Colonic mucosa (tissue), 4 donors: Measurements from ENCODE around the gene TRMT1. TPM values are rescaled to one million over a fixed set of nuclear protein-coding genes. Genes with fewer than 3 reads are reported as not detected.

Experiments
- DNase-seq: peaks from one replicate; pipeline ENCODE4 v3.0.0-alpha.2; 2020
- H3K27ac ChIP-seq: fragments of 200-600 bp; one replicate; pipeline ENCODE4 v1.8.0; 2021
- H3K27me3 ChIP-seq: fragments of 200-600 bp; one replicate; pipeline ENCODE4 v1.8.0; 2021
- H3K36me3 ChIP-seq: fragments of 200-600 bp; one replicate; pipeline ENCODE4 v1.8.0; 2021
- H3K4me1 ChIP-seq: fragments of 200-600 bp; one replicate; pipeline ENCODE4 v1.8.0; 2021; ENCODE audit warnings: mild to moderate bottlenecking
- H3K4me3 ChIP-seq: fragments of 200-600 bp; one replicate; pipeline ENCODE4 v1.8.0; 2021
- H3K9ac ChIP-seq, 2 donors: one replicate each; pipeline ENCODE4 v1.7.0; 2013; ENCODE audit warnings: control low read depth in 2 of 2, low read depth in 2 of 2, low read length in 2 of 2
- H3K9me3 ChIP-seq: fragments of 200-600 bp; one replicate; pipeline ENCODE4 v1.8.0; 2021
- CTCF ChIP-seq: fragments of 200-600 bp; IDR thresholded peaks from one replicate; pipeline ENCODE4 v1.8.0; 2022; ENCODE audit warnings: antibody characterized with exemption, mild to moderate bottlenecking
- intact Hi-C: fragments of 100-400 bp; cut with DNase I; formaldehyde crosslinking; loops from one replicate; pipeline ENCODE4 v1.14.1; 2022
- total RNA-seq, 2 donors: library from RNA; stranded (reverse); fragmentation: NEBNext Ultra II Directional in 1 of 2; extraction: Animal tissue kit (Norgen Biotek cat#: 25700) in 1 of 2; gene quantifications; one replicate each; pipeline ENCODE4 v1.2.1, GENCODE V29; 2021
- donor health status: healthy.
- donor health status: DM: no; HTN: no; CAD: no.
- donor health status: DM: no; HTN: no; CAD: no.

Gene TRMT1
- total RNA-seq, 2 donors from 2014 or later: 17.5 to 40.1 TPM

GRCh38 chr19:13058951-13059660 lies 57.4 kb downstream of the TRMT1 start:
- no peak overlapping the region for H3K27ac ChIP-seq
- no peaks in the 10 kb centered on the region for H3K9me3 ChIP-seq
- no peak overlapping the region for H3K9ac ChIP-seq
- H3K27me3 ChIP-seq: no peaks in the 10 kb centered on the region
- no peak for TF ChIP-seq CTCF
- no peaks in the 10 kb centered on the region for H3K36me3 ChIP-seq
- peaks cover 22% of the 10 kb centered on the region for H3K4me1 ChIP-seq
- intact Hi-C loops: no loop called here
- H3K4me3 ChIP-seq: no peak overlapping the region
- DNase-seq: no peak

- Histone ChIP-seq H3K4me1 (peaks cover 26% of the 10 kb centered on the region), H3K27ac (no peak overlapping the region), H3K9ac (peak overlapping the region in 1 of 2 donors; percentile 53), H3K4me3 (no peak overlapping the region), H3K36me3 (no peaks in the 10 kb centered on the region), H3K27me3 (no peaks in the 10 kb centered on the region), H3K9me3 (no peaks in the 10 kb centered on the region)
- intact Hi-C loops: no loop called here
- TF ChIP-seq CTCF: no peak
- DNase-seq: no peak
Observed at GRCh38 chr19:13057744-13058143, 58.8 kb downstream of the TRMT1 start.

GRCh38 chr19:13057147-13057572 lies 59.4 kb downstream of the TRMT1 start:
- H3K27ac ChIP-seq: peak overlapping the region; percentile 17
- H3K4me1 ChIP-seq: peaks cover 28% of the 10 kb centered on the region
- no peak for DNase-seq
- H3K4me3 ChIP-seq: no peak overlapping the region
- H3K9ac ChIP-seq: no peak overlapping the region
- H3K36me3 ChIP-seq: no peaks in the 10 kb centered on the region
- intact Hi-C loops: no loop called here
- no peaks in the 10 kb centered on the region for H3K9me3 ChIP-seq
- no peak for TF ChIP-seq CTCF
- H3K27me3 ChIP-seq: no peaks in the 10 kb centered on the region

- no peaks in the 10 kb centered on the region for H3K27me3 ChIP-seq
- H3K4me3 ChIP-seq: no peak overlapping the region
- H3K27ac ChIP-seq: peak overlapping the region; percentile 82
- no peak for TF ChIP-seq CTCF
- no peaks in the 10 kb centered on the region for H3K36me3 ChIP-seq
- peaks cover 34% of the 10 kb centered on the region for H3K4me1 ChIP-seq
- DNase-seq: no peak
- intact Hi-C loops: no loop called here
- H3K9me3 ChIP-seq: no peaks in the 10 kb centered on the region
- peak overlapping the region; percentile 64 to 71 for H3K9ac ChIP-seq
Observed at GRCh38 chr19:13056052-13056660, 60.4 kb downstream of the TRMT1 start.

GRCh38 chr19:13055213-13056051 lies 61.1 kb downstream of the TRMT1 start:
- H3K4me3 ChIP-seq: no peak overlapping the region
- no peak for DNase-seq
- H3K27ac ChIP-seq: peak overlapping the region; percentile 82
- intact Hi-C loops: no loop called here
- no peaks in the 10 kb centered on the region for H3K36me3 ChIP-seq
- peaks cover 29% of the 10 kb centered on the region for H3K4me1 ChIP-seq
- H3K9ac ChIP-seq: peak overlapping the region; percentile 64 to 71
- H3K27me3 ChIP-seq: no peaks in the 10 kb centered on the region
- TF ChIP-seq CTCF: no peak
- H3K9me3 ChIP-seq: no peaks in the 10 kb centered on the region
